Breast epithelium (tissue), 3 donors: ENCODE measurements around the gene MYOZ2.

Experiments used
- POLR2A ChIP-seq: fragments of 450-650 bp; IDR thresholded peaks from one replicate; pipeline ENCODE4 v1.6.1; 2016; ENCODE audit warnings: antibody characterized with exemption, mild to moderate bottlenecking, moderate library complexity
- POLR2AphosphoS5 ChIP-seq, 3 donors: sonication (generic); formaldehyde crosslinking; IDR thresholded peaks; one replicate each; pipeline ENCODE4 v1.6.1; 2017; ENCODE audit warnings: antibody characterized with exemption in 3 of 3
- TF ChIP-seq, protein P1 (sequence below), 3 donors: fragments of 450-650 bp; IDR thresholded peaks; one replicate each; pipeline ENCODE4 v1.5.1; 2016 to 2017; ENCODE audit warnings: antibody characterized with exemption in 3 of 3, mild to moderate bottlenecking in 3 of 3, moderate library complexity in 3 of 3

DNA sequence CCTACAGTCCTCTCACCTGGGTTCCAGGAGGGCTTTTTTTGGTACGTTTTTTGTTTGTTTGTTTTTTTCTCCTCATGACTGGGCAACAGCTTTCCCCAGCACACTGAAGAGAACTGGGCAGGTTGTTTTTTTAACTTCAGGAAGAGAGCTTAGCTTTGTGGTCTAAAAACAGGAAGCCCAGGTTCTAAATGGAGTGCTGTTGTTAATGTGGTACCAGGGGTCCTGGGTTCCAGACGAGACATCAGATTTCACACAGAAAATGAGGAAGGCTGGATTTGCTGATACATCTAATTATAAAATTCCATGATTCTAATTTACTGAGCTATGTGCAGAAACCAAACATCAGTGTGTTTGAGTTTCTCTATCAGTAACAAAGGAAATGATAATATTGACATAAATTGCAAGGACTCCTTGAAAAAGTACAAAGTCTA lies 4.2 kb downstream of the MYOZ2 start:
- TF ChIP-seq, protein P1, sequence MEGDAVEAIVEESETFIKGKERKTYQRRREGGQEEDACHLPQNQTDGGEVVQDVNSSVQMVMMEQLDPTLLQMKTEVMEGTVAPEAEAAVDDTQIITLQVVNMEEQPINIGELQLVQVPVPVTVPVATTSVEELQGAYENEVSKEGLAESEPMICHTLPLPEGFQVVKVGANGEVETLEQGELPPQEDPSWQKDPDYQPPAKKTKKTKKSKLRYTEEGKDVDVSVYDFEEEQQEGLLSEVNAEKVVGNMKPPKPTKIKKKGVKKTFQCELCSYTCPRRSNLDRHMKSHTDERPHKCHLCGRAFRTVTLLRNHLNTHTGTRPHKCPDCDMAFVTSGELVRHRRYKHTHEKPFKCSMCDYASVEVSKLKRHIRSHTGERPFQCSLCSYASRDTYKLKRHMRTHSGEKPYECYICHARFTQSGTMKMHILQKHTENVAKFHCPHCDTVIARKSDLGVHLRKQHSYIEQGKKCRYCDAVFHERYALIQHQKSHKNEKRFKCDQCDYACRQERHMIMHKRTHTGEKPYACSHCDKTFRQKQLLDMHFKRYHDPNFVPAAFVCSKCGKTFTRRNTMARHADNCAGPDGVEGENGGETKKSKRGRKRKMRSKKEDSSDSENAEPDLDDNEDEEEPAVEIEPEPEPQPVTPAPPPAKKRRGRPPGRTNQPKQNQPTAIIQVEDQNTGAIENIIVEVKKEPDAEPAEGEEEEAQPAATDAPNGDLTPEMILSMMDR (IDR thresholded peaks at IDR 0.05): no peak
- TF ChIP-seq POLR2AphosphoS5 (IDR thresholded peaks at IDR 0.05) (no peak), POLR2A (no peak)
